ENCODE results near the gene RCOR1. TPM values are rescaled to one million over a fixed set of nuclear protein-coding genes. Genes with fewer than 3 reads are reported as not detected.

Gene RCOR1
- total and polyA plus RNA-seq, 2 of the 8 experiments (the other 6 are each of a cell fraction or from before 2014, with no cell fraction given), result 12.3 to 26.3 TPM

DNA sequence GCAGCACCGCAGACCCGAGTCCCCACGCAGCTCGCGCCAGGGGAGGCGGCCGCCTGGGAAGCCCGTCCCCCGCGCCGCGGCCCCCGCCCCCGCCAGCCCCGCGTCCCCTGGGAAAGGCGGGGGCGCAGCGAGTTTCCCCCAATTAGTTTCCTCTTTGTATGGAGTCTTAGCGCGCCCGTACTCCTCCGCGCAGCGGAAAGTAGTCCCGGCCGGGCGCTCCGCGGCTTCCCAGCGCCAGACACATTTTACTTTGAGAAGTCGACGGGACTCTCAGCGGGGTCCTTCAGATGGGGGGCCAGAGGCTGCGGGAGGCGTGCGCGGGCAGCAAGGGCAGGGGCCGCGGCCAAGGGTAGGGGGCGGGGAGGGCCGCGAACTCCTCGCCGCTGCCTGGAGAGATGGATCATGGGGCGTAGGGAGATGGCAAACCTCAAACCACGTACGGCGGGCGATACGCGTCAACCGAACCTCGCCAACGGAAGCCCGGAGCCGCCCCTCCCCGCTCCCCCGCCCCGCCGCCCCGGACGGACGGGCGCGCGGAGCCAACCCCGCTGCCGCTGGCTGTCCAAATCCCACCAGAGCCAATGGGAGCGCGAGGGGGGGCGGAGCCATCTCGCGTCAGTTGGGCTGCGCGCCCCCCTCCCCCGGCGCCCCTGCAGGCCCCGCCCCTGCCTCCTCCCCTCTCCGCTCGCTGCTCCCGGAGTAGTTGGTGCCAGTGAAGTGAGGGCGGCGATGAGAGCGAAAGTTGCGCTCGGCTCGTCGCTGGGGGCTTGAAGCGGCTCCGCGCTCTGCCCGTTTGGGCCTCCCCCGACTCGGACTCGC lies at the start of gene RCOR1 (continued):
- TF ChIP-seq, protein P1, sequence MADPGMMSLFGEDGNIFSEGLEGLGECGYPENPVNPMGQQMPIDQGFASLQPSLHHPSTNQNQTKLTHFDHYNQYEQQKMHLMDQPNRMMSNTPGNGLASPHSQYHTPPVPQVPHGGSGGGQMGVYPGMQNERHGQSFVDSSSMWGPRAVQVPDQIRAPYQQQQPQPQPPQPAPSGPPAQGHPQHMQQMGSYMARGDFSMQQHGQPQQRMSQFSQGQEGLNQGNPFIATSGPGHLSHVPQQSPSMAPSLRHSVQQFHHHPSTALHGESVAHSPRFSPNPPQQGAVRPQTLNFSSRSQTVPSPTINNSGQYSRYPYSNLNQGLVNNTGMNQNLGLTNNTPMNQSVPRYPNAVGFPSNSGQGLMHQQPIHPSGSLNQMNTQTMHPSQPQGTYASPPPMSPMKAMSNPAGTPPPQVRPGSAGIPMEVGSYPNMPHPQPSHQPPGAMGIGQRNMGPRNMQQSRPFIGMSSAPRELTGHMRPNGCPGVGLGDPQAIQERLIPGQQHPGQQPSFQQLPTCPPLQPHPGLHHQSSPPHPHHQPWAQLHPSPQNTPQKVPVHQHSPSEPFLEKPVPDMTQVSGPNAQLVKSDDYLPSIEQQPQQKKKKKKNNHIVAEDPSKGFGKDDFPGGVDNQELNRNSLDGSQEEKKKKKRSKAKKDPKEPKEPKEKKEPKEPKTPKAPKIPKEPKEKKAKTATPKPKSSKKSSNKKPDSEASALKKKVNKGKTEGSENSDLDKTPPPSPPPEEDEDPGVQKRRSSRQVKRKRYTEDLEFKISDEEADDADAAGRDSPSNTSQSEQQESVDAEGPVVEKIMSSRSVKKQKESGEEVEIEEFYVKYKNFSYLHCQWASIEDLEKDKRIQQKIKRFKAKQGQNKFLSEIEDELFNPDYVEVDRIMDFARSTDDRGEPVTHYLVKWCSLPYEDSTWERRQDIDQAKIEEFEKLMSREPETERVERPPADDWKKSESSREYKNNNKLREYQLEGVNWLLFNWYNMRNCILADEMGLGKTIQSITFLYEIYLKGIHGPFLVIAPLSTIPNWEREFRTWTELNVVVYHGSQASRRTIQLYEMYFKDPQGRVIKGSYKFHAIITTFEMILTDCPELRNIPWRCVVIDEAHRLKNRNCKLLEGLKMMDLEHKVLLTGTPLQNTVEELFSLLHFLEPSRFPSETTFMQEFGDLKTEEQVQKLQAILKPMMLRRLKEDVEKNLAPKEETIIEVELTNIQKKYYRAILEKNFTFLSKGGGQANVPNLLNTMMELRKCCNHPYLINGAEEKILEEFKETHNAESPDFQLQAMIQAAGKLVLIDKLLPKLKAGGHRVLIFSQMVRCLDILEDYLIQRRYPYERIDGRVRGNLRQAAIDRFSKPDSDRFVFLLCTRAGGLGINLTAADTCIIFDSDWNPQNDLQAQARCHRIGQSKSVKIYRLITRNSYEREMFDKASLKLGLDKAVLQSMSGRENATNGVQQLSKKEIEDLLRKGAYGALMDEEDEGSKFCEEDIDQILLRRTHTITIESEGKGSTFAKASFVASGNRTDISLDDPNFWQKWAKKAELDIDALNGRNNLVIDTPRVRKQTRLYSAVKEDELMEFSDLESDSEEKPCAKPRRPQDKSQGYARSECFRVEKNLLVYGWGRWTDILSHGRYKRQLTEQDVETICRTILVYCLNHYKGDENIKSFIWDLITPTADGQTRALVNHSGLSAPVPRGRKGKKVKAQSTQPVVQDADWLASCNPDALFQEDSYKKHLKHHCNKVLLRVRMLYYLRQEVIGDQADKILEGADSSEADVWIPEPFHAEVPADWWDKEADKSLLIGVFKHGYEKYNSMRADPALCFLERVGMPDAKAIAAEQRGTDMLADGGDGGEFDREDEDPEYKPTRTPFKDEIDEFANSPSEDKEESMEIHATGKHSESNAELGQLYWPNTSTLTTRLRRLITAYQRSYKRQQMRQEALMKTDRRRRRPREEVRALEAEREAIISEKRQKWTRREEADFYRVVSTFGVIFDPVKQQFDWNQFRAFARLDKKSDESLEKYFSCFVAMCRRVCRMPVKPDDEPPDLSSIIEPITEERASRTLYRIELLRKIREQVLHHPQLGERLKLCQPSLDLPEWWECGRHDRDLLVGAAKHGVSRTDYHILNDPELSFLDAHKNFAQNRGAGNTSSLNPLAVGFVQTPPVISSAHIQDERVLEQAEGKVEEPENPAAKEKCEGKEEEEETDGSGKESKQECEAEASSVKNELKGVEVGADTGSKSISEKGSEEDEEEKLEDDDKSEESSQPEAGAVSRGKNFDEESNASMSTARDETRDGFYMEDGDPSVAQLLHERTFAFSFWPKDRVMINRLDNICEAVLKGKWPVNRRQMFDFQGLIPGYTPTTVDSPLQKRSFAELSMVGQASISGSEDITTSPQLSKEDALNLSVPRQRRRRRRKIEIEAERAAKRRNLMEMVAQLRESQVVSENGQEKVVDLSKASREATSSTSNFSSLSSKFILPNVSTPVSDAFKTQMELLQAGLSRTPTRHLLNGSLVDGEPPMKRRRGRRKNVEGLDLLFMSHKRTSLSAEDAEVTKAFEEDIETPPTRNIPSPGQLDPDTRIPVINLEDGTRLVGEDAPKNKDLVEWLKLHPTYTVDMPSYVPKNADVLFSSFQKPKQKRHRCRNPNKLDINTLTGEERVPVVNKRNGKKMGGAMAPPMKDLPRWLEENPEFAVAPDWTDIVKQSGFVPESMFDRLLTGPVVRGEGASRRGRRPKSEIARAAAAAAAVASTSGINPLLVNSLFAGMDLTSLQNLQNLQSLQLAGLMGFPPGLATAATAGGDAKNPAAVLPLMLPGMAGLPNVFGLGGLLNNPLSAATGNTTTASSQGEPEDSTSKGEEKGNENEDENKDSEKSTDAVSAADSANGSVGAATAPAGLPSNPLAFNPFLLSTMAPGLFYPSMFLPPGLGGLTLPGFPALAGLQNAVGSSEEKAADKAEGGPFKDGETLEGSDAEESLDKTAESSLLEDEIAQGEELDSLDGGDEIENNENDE (IDR thresholded peaks at IDR 0.05; ENCODE audit: insufficient replicate concordance, low read length), result no peak
- TF ChIP-seq PHF8 (conservative IDR thresholded peaks at IDR 0.05; ENCODE audit: low read depth, low read length) (peak; percentile 75), POU5F1 (IDR thresholded peaks at IDR 0.05; ENCODE audit: low read depth, low read length) (no peak), HDAC2 (IDR thresholded peaks at IDR 0.05; ENCODE audit: borderline replicate concordance in 1 of 2, low read depth in 2 of 2, low read length in 2 of 2) (peak in 1 of 2 experiments; percentile 38; a peak in 1 of 4 replicates), CBX8 (IDR thresholded peaks at IDR 0.05; ENCODE audit: borderline replicate concordance, low read depth, low read length) (no peak), GTF2F1 (IDR thresholded peaks at IDR 0.05; ENCODE audit: borderline replicate concordance, low read depth, low read length) (no peak), RNF2 (IDR thresholded peaks at IDR 0.05; ENCODE audit: borderline replicate concordance, low read depth, low read length, missing control alignments, poor library complexity, severe bottlenecking) (no peak)
- TF ChIP-seq, protein P2, sequence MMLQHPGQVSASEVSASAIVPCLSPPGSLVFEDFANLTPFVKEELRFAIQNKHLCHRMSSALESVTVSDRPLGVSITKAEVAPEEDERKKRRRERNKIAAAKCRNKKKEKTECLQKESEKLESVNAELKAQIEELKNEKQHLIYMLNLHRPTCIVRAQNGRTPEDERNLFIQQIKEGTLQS (IDR thresholded peaks at IDR 0.05; ENCODE audit: insufficient read depth, low read depth, low read length), result no peak
